Left colon (tissue), 2 donors: ENCODE results near the gene TRIM71. TPM values are rescaled to one million over a fixed set of nuclear protein-coding genes. Genes with fewer than 3 reads are reported as not detected.
"Not testable (repeated sequence)": the region's sequence is repeated elsewhere in the genome, so short reads cannot be mapped to it uniquely, and the experiment has no call there.

Source experiments
- ATAC-seq: fragments of 200-7000 bp; cut with Tn5 transposase; one replicate; pipeline ENCODE4 v1.9.1; 2020; ENCODE audit warnings: mild to moderate bottlenecking, moderate library complexity
- DNase-seq, 2 donors: peaks; one replicate each; pipeline ENCODE4 v3.0.0-alpha.2; 2020
- intact Hi-C, 2 donors: fragments of 100-400 bp; cut with DNase I in 1 of 2; cut with micrococcal nuclease in 1 of 2; formaldehyde crosslinking; loops; one replicate each; pipeline versions ENCODE4 v1.11.2 to v1.14.0; 2022; cut with DNase I, micrococcal nuclease
- total RNA-seq, 2 donors: library from RNA; stranded (reverse); fragmentation: NEBNext Ultra II Directional; extraction: Animal tissue kit (Norgen Biotek cat#: 25700); gene quantifications; one replicate each; pipeline ENCODE4 v1.2.1, GENCODE V29; 2021
- donor health status: DM: no; HTN: no; CAD: no.
- donor health status: DM: yes; HTN: yes; CAD: no.

The TRIM71 gene
- total RNA-seq, 2 donors from 2014 or later = not detected

DNA sequence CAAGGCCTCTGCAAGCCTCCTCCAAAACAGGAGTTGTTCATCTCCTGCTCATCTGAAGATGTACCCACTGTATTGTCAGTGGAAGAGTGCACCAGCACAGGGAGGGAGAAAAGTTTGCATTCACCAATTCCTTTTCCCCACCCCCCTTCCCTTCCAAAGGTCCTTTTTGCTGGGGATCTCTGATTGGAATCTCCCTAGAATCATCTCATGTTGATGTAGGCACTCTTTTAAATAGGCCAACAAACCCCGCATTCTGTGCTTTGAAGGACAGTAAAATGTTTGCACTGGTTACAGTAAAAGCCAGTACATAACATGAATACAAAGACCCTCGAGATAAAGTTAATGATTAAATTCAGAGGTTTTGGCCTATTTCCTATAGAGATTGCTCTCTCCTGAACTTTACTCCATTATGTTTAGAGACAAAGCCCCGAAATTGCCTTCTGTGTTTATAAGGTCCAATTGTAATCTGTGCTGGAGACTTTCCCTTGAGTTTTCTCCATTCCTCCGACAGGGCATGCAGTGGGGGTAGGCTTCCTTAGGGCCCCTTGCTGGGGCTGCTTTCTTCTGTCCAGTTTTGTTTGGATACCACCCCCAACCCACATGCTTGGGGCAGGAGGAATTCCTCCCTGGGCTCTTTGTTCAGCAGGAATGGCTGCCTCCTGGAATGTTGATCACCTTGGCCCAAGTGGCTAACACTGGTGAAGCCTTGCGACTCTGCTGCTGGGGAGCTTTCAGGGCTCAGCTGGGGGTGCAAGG is 22.5 kb downstream of the TRIM71 start:
- DNase-seq (no peak), ATAC-seq (no peak)
- intact Hi-C loops = no loop called here

DNA sequence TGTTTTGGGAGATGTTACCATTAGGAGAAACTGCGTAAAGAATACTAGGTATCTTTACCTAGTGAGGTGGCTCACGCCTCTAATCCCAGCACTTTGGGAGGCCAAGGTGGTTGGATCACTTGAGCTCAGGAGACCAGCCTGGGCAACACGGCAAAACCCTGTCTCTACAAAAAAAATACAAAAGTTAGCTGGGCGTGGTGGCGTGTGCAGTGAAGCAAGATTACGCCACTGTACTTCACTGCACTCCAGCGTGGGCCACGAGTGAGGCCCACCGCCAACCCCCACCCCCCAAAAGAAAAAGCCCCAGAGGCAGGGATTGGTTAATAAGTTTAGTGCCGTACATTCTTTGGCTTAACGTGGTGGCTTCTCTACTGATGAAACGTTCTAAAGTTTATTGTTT is 23.5 kb downstream of the TRIM71 start:
- ATAC-seq (no peak), DNase-seq (no peak)
- intact Hi-C loops = no loop called here

DNA sequence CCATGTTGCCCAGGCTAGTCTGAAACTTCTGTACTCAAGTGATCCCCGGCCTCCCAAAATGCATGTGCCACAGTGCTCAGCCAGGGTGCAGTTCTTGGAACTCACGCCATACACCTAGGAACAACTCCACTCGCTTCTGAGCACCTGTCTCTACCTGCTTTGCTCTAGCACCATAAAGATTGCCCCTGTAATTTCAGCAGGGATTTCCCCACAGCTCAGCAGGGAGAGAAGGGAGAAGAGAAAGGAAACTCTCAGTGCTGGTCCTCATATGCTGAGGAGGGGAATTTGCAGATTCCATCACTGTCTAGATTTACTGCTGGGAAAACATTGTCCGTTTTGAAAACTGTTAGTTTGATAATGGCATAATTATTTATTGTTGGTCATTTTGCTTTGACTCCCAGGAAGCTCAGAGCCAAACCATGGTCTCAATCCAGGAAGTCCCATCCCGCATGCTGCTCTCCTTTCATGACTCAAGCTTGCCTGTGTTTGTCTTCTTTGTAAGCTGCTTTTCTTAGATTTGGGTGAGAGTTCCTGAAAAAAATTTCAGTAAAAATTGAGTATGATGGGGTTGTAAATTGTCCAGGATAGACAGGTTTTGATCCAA is 24.2 kb downstream of the TRIM71 start:
- intact Hi-C loops = no loop called here

DNA sequence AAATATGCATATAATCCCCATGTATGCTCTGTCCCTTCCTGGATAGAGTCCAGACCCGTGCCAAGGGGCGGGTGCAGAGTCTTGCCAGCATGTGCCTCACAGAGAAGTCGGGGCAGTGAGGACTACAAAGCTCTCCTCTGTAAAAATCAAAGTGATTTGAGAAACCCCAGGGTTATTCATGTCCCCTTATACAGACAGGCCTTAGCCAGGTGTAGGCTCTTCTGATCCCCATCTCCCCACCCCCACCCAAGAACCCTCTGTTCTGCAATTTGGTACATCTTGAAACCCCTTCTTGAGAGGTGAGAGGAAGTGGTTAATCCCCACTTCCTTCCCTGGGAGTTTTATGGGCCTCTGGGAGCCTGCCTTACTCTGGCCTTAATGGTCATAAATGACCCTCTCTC is 24.7 kb downstream of the TRIM71 start:
- peak in 1 of 2 donors; percentile 22 for DNase-seq
- intact Hi-C loops = no loop called here
- peak; percentile 50 for ATAC-seq

More for the DNA sequence above, 24.2 kb downstream of the TRIM71 start:
- no peak for DNase-seq
- ATAC-seq = peak; percentile 22

DNA sequence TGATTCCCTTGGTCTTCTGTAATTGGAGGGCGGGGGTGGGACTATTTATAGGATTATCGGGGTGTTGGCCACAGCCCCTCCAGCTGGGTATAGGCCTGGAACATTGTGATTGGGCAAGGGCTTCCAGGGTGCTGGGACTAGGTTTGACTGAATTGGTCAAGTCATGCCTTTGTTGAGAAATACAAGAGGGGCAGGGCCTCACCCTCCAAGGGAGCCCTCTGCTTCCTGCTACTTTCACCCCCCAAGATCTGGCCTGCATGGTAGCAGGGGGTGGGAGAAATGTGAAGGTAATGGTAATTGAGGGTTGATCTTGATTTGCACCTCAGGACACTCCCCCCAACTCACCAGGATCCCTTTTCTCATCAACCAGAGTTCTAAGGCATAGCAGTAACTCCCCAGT is 25.2 kb downstream of the TRIM71 start:
- intact Hi-C loops = no loop called here
- ATAC-seq (no peak), DNase-seq (no peak)

DNA sequence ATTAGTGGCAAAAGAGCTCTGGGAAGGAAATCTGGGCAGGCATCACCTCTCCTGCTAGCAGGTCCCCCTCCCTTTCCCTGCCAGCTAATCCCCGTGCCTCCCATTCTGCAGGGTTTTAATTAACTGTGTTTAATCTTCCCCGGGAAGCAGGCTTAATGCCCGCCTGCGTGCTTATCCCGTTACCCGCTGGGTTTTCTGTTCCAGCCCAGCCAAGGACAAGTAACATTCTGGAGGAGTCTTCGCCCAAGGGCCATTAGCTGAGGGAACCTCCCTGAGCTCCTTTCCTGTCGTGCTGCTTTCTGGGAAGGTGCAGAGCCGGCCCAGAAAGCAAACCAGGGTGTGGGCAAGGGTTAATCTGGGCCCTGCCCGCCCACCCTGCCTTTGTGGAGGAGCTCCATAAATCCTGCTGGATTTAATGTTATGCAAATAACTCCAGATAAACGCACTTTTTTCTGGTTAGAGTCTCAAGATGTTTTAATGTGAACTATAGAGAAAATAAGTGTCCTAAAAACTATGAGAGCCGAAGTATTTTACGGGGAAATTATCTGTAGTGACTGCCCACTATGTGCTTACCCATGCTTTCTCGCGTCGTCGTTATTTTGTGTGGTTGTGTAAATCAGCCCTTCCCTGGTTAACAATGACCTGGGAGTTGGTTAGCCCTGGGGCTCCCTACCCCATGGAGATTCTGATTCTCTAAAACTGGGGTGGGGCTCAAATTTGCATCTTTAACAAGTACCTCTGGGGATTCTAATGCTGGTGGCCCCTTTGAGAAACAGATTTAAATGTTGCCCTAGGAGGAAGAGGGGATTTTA is 25.9 kb downstream of the TRIM71 start:
- intact Hi-C loops = no loop called here
- no peak for ATAC-seq
- DNase-seq = no peak

DNA sequence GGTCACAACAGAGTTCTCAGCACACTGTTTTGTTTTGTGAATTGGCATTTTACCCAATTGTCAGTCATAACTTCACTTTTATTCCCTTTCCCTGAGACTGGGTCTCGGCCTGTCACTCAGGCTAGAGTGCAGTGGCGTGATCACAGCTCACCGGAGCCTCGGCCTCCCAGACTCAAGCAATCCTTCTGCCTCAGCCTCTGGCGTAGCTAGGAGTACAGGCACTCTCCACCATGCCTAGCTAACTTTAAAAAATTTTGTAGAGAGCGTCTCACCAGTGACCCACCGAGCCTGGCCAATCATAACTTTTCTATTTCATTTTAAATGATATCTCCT is 26.5 kb downstream of the TRIM71 start:
- DNase-seq (no peak), ATAC-seq (no peak)
- intact Hi-C loops = no loop called here

DNA sequence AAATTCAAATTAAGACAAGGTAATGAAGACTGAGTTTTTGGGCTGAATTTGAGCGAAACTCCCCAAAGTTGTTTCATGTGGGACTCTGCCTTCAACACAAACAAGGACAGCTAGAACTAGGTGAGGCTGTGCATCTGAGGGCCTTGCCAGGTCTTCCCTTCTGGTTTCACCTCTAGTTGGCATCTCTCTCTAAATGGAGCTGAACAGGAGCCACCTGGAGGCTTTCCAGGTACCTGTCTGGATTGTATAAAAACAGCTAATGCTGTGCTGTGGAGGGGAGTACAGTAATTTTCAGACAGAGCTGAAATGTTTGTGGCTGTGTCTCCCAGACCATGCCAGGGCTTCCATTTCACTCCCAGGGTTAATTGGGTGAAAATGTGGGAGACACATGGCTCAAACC is 27.1 kb downstream of the TRIM71 start:
- ATAC-seq (no peak), DNase-seq (no peak)
- intact Hi-C loops = no loop called here

DNA sequence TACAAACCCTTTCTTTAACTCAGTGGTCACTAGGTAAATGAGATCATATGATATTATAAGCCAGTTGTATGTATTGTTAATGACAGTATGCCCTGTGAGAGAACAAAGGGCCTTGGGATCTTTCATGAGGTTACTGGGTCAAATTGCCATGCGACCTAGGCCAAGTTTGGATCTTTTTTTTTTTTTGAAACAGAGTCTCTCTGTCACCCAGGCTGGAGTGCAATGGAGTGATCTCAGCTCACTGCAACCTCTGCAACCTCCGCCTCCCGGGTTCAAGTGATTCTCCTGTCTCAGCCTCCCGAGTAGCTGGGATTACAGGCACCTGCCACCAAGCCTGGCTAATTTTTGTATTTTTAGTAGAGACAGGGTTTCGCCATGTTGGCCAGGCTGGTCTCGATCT is 27.7 kb downstream of the TRIM71 start:
- ATAC-seq, DNase-seq, intact Hi-C loops: not testable (repeated sequence)

DNA sequence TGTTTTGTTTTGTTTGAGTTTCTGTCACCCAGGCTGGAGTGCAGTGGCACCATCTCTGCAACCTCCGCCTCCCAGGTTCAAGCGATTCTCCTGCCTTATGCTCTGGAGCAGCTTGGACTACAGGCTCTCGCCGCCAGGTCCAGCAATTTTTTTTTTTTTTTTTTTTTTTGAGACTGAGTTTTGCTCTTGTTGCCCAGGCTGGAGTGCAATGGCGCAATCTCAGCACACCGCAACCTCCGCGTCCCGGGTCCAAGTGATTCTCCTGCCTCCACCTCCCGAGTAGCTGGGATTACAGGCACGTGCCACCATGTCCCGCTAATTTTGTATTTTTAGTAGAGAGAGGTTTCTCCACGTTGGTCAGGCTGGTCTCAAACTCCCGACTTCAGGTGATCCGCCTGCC is 29.2 kb downstream of the TRIM71 start:
- ATAC-seq, DNase-seq, intact Hi-C loops: not testable (repeated sequence)

DNA sequence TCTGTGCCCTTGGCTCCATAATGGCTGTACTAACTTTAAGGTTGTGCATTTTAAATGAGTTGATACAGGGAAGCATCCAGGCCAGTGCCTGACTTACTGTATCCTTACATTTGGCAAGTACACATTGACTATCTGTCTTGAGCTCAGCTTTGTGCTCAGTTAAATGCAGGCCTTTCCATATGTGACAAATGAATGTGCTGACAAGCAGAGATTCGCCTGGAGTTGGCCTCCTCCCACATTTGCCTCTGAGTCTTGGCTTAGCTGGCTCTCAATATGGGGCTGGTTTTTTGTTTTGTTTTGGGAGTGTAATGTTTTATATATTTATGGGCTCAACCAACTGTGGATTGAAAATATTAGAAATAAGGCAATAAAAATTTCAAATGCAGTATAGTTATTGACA is 29.7 kb downstream of the TRIM71 start:
- intact Hi-C loops = no loop called here
- no peak for DNase-seq
- ATAC-seq = no peak

DNA sequence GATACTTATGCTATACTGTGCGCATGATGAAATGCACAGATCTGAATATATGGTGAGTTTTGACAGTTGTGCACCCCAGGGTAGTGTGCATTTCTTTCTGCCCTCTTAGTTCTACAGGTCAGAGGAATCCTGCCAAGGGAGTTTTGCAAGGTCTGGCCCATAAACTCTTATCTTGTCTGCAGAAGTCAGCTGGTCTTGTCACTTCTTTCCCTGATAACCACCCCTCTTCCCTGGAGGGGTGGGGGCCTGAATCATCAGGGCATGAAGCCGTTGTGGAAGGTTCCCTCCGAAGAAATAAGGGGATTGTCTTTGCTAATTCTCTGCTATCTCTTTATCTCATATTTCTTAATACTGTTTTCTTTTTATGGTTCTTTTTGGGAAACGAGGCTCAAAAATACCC is 30.4 kb downstream of the TRIM71 start:
- no peak for ATAC-seq
- DNase-seq = no peak
- intact Hi-C loops = no loop called here

DNA sequence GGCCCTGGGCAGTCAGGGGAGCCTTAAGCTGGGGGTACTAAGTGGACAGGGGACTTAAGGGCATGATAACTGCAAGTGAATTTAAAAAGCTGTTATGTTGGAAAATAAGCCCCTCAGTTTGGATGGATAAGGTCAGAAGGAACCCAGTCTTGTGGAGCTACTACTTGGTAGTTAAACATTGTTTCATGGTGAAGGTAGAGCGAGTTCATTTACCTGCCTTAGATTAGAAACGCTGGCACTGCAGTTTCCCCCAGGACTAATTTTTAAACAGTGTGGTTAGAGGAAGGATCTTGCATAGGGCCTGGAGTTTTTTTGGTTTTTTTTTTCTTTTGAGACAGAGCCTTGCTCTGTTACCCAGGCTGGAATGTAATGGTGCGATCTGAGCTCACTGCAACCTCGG is 31.2 kb downstream of the TRIM71 start:
- DNase-seq (no peak), ATAC-seq (no peak)
- intact Hi-C loops = no loop called here

DNA sequence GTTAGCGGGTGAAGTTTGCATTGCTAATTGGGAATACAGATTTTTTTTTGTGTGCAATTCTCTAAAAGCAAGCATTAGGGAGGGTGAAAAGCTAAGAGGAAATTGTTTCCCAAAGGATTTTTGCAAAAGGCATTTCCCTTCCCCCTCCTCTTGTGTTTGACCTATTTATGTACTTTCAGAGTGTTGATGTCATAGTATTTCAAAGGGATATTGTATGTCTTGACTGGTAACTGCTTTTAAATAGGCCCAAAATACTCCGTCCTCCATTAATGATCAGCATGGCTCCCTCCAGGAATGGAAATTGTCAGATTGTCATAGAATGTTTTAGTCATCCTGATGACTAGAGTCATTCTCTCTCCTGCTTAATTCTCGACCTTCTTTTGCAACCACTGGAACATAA is 32.4 kb downstream of the TRIM71 start:
- ATAC-seq (no peak), DNase-seq (no peak)
- intact Hi-C loops = no loop called here

DNA sequence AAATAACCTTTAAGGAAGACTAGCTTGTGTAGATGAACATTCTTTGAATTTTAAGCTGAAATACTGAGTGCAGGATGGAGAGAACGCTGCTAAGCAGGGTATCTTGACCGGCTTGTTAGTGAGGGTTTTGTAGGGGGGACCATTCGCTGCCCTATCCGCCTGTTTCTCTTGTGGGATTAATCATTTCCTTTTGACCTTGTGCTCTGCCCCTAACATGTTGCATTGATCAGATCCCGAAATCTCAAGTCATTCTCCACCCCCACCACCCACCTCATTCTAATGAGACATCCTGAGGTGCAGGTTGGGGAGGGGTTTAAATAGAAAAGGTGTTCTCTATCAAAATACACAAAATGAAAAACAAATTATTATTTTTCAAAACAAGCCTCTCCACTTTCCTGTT is 32.8 kb downstream of the TRIM71 start:
- no peak for ATAC-seq
- no peak for DNase-seq
- intact Hi-C loops = no loop called here

DNA sequence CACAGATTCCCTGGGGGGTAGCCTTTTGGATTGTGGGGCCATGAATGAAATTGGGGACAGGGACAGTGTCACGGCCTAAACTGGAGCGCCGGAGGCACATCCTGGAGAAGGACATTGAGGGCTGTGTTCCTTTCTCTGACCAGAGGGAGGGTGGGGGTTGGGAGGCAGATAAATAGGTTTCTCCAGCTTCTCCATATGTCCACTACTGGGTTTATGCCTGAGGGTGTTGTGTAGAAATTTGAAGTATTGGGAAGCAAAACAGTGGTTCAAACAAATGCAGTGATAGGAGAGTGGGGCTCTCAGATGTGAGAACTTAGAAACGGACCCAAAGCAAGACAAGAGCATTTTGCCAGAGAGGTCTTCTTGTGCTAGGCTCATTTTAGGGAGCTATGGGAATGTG is 34.3 kb downstream of the TRIM71 start:
- no peak for ATAC-seq
- no peak for DNase-seq
- intact Hi-C loops = no loop called here

DNA sequence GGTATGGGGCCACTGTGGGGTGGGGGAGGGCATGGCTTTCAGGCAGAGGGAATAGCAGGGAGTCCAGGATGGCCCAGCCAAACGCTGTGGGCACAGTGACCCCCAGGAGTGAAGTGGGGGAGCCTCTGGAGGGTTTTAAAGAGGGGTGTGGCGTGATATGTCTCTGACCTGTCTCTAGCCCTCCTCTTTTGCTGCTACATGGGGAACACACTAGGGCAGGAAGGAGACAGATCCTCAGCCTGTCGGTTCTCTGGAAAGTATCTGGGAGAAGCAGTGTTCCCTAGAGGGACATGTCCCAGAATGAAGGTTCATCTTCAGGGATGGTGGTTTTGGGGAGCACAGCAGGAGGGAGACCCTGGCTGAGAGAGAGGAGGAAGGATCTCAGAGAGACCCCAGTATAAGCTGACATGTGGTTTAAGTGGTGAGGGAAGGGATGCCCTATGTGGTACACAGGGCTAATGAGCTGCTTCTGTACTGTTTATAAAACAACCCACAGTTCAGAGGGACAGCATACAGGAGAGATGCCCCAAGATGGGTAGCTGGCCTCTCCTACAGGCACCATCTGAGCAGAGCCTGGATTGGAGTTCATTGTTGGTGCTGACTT is 37.7 kb downstream of the TRIM71 start:
- no peak for DNase-seq
- no peak for ATAC-seq
- intact Hi-C loops = no loop called here

DNA sequence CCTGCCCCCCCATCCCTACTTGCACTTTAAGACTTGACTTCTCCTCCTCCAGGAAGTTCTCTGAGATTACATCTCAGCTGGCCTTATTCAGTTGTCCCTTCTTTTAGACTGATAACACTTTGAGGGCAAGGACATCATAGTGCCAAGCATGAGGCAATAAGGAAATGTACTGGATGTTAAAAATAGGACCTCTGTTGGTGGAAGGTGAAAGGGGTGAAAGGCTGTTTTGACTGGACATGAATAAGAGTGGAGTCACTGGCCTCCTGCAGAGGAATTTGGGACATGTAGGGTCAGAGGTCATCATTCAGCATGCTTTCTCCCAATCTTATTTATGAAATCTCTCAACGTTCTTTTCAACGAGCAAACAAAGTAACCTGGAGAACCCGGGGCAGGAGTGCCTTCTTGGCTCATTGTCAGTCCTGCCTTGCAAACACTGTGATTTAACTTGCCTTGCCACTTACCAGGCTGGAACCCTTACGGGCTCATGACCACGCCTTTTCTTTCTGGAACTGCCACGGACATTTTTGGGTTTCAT is 38.6 kb downstream of the TRIM71 start:
- ATAC-seq (no peak), DNase-seq (no peak)
- intact Hi-C loops = no loop called here

DNA sequence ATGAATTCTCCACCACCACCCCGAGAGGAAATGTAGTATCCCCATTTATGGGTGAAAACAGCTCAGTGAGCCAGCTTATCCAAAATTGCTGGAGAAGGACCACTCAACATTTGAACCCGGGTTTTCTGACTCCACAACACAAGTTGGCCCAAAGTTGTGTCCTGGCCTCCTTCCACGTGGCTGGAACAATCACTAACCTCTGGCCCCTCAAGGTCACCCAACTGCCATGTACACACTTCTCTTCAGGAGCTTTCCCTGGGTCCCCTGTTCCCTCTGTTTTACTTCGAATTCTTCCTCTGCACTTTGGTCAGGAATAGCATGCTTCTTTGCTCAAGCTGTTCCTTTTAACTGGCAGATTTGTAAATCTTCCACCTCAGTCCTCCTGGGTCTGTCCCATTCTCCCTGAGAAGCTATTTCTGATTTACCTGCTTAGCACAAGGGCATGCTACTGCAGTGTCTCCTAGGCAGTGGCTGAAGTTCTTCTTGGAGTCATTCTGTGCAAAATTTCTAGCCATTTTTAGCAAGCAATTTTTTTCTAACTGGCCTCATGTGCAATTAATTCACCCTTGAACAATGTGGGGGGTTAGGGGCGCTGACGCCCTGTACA is 39.2 kb downstream of the TRIM71 start:
- intact Hi-C loops = no loop called here
- ATAC-seq (no peak), DNase-seq (no peak)
